ENCODE data around the gene ACOT7.

GRCh38 chr1:6419804-6420453 is 26.4 kb upstream of the ACOT7 start, which contains the start of gene HES2:
- TF ChIP-seq CTCF (conservative IDR thresholded peaks at IDR 0.05) (no peak), EZH2 (IDR thresholded peaks at IDR 0.05; ENCODE audit: low read depth) (no peak)
